Stimulated activated CD4-positive, alpha-beta T cell treated with anti-CD3 and anti-CD28 coated beads, Interleukin-12 subunit alpha, Interleukin-12 subunit beta, amount 100 ng/mL, for 48 hours (primary cell): ENCODE results near the gene CABP2.

Source experiments
- DNase-seq, 3 donors: peaks; one replicate each; pipeline ENCODE4 v3.0.0-alpha.2; 2020; ENCODE audit warnings: low read depth in 2 of 3, low spot score in 1 of 3

CABP2 gene

DNA sequence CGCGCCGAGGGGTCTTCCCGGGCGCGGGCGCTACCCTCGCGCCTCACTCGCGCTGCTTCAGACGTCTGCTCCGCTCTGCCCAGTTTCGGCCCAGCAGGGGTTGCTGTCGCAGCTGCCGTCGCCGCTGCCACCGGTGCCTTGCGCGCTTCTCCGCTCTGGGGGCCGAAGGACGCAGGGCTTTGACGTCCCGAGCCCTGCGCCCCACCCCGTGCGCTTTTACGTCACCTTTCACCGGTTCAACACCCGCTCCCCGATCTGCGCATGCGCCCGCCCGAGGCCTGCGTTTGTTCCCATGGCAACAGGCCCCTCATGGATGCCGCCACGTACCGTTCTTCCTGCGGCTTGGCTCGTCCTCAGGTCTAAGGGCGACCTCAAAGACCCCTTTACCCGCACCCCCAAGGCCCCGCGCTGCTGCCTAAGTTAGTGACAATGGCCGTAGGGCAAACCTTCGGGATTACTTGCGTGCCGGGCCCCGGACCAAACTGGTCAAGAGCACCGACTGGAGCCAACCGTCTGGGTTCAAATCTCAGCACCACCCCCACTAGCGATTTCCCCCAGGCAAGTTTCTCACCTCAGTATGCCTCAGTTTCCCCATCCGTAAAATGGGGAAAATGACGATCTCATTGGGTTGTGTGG lies 14.6 kb downstream of the CABP2 start:
- peak; percentile 96 to 99 (median 96) for DNase-seq

DNA sequence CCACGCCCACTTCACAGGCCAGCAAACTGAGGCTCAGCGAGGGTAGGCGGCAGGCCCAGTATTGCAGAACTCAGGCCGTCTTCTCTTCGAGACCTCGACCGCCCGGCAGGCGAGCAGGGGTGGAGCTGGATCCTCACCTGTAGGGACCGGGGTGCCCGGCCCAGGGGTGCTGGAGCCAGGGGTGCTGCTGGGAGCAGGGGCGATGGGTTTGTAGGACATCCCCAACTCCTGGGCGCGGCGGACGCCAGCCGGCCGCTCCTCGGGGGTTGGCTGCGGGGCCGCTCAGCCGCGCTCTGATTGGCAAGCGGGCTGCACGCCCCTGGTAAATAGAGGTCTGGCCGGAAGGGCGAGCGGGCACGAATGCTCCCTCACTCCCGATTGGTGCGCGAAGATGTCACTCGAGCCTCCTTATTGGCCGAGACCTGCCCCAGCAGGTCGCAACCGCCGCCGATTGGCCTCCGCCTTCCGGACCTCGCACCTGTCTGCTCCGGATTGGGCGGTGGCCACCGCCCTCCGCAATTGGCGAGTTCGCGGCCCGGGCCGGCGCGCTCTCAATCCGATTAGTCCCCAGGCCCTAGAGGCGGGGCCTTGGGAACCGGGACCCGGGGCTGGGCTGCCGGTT lies 15.3 kb downstream of the CABP2 start, which contains the start of gene CDK2AP2:
TSS of gene CDK2AP2 (minus strand) at position 299 of the 622 bp plus-strand sequence. CDS start at position 219, 80 bp downstream.
- peak; percentile 97 to 99 (median 98) for DNase-seq

DNA sequence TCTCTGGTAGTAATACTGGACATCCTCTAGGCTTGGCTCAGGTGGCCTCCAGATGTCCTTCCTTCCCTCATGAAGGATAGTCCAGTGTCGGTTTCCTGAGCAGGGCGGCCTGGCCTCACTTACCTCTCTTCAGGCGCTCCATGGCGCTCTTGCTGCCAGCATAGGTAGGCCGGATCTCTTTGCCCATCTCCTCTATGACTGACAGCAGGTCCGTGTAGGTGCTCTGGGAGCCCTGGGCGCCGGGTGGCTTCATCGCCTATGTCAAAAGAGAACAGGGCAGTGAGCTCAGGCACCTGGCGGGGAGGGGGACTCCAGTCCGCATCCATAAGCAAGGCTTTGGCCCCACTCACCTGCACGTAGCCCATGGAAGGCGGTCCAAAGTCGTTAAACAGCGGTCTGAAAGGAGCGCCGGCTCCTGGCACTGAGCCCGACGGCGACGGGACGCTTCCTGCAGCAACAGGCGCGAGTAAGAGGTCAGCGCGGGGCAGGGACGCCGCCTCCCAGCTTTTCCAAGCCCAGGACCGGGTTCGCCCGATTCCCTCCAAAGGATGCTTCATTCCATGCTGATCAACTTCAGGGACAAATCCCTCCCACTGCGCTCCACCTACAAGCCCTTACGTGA lies 15.9 kb downstream of the CABP2 start:
- no peak for DNase-seq

DNA sequence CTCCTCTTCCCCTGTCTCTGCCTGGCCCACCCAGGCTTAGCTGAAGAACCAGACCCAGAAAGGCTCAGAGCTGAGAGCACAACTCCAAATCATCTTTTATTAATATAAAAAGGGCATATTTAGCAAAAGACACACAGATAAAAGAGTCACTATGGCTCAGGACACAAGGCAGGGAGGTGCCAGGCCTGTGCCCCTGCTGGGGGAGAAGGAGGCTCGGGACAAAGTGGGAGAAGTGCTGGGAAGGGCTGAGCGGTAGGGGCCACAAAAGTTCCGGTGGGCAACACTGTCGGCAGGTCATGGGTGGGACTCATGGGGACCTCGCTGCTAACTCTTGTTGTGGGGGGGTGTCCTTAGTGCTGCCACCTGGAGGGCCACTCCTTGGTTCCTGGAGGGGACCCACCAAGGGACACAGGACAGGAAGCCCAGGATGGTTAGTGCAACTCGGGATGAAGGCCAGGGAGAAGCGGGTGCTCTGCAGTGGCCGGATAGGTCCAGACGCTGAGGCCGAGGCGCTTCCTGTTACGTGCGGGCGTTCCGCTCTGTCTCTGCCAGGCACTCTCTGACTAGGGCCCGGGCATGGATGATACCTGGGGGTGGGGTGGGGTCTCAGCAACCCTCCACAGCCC lies 16.7 kb downstream of the CABP2 start:
- DNase-seq = no peak

DNA sequence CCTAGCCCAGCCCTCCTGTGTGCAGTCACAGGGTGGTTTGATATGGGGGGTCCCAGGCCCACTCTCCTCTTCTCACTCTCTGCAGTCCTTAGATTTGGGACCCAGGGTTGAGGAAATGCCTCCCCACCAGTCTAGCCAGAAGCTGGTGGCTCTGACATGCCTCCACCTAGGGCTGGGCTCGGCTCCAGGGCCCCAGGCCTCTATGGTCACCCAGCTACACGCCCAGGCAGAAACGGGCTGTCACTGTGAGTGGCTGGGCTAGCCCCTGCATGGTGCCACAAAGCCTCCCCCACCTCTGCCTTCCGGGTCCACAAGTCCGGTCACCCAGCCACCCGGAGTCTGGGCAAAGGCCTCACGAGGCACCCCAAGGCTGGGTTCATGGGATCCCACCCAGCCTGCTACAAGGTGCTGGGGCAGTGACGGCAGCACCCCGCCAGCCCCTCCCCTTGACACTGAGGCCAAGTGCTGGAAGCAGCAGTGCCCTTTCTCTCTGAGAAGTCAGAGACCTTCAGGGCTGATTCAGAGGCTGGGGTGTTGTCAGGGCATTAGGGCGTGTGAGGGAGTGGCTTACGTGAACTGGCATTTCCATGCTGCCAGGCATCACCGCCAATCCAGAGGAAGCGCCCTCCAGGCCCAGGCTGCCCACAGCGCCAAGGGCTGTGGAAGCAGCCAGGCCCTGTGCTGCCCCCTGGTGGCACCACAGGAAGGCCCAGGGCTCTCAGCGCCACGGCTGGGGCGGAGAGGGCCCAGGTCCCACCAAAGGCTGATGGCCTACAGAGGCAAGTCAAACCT lies 17.4 kb downstream of the CABP2 start:
- peak; percentile 88 to 93 (median 89) for DNase-seq

DNA sequence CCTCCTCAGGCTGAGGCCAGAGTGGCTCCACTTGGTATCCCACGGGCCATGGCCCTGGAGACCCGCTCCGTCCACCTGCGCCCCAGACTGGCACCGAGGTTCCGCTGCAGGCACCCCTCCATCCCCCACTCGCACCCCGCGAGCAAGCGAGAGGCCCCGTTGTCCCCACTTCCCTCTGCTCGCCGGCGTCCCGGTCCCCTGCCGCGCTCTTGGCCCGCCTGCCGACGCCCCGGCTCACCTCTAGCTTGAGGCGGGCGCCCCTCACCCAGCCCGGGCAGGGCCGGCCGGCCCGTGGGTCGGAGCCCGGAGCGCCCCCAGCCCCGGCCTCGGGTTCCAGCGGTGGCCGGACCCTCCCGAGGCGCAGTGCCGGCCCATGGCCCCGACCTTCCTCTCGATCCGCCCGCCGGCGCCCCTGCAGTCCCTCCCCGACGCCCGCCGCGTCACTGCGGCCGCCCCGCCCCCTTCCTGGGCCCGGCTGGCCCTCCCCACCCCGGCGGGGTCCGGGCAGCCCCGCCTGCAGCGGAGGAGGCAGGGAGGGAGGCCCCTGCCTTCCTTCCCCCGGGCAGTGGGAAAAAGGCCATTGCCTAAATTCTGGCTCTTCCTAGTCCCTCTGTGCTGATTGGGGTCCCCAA lies 18.2 kb downstream of the CABP2 start, which contains the start of gene PITPNM1:
TSS of gene PITPNM1 (minus strand) at position 414 of the 632 bp plus-strand sequence. CDS start 1,183 bp downstream, outside the sequence.
- peak in 2 of 3 donors; percentile 64 to 75 for DNase-seq

DNA sequence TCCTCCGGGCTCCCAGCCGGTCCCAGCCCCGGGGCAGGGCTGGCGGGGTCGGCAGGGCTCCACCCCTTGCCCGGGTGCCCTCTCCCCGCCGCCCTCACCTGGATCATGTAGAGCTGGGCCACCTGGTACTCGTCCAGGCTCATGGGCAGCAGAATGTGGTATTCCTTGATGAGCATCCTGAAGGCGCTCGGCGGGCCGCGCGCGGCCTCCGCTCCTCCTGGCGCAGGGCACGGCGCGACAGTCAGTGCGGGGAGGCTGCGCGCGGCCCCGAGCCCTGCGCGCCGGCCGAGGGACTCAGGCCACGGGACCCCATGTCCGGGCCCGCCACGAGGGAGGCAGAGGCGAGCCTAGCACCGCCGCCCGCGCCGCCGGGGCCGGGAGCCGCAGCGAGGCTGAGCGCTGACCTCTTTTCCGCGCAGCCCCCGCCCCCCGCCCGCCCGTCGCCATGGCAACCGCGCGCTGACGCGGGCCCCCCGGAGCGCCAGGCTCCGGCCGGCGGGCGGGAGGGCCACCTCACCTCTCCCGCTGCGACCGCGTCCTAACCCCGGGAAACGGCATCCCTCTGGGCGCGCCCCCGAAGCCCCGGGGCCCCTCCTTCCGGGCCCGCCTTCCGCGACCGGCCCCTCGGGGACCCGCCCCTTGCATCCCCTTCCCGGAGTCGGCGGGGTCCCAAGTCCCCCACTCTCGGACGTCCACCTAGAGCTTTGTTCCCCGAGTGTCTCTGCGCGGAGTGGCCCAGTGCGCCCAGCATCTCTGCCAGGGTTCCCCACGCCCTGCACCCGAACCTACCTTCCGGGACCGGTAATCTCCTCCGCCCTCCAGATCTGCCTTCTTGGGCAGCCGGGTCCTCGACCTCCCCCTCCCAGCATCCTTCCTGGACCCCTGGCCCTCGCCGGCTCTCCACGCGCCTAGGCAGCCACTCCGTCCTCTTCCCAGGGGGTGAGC lies 19.0 kb downstream of the CABP2 start:
- no peak for DNase-seq

DNA sequence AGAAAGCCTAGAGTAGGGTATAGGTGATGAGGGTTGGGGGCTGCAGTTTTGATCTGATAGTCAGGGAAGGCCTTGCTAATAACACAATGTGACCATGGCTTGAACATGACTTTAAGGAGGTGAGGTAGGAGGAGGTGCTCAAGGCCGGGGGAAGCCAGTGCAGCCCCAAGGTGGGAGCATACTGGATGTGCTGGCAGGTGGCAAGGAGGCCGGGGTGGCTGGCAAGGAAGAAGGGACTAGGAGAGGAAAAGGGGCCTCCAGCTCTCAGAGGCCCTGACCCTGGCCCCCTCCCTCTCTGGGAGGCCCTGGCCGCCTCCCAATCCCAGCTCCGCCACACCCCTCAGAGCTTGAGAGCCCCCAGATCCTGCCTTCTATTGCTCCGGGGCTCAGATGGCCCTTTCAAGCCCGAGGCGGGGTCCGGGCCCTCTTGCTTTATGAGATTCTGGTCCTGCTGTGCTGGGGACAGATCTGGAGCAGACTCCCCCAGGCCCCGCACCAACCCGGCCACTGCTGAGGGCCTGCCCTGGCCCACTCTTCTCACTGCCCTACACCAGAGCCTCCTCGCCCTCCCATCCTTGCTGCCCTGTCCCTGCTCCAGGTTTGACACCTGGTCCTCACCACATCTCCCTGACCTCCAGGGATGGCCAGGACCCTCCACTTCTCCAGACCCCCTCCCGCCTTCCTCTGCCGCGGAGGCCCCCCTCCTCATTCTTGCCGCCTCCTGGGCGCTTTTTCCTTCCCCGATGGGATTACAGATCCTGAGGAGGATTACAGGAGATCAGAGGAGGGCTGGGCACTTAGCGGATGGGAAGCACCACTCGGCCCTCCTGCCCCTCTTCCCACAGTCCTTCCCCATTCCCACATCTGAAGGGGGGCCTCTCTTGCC lies 19.9 kb downstream of the CABP2 start:
- no peak for DNase-seq

DNA sequence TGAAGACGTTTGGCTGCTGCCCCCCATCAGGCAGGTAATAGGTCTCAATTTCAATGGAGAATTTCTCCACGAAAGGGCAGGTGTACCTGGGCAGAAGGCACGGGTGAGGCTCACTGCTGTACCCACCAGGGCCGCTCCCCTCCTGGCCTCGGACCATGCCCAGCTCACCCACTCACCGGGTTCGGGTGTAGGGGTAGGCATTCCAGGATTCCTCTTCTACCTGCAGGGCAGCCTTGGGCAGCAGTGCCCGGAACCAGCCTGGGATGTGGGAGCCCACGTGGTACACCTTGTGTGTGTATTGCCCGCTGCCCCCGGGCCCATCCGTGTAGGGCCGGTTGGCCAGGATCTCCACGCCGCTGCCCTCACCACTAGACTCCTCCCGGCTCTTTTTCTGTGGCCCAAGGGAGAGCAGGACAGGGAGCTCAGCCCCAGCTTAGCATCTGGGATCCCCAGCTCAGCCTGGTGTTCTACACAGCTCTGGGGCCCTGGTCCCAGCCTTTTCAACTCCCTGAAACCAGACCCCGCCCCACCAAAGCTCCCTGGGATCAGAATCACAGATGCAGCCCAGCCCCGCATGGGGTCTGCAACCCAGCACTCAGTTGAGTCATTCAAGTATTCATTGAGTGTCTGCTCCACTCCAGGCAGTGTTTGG lies 20.8 kb downstream of the CABP2 start:
- DNase-seq = no peak

DNA sequence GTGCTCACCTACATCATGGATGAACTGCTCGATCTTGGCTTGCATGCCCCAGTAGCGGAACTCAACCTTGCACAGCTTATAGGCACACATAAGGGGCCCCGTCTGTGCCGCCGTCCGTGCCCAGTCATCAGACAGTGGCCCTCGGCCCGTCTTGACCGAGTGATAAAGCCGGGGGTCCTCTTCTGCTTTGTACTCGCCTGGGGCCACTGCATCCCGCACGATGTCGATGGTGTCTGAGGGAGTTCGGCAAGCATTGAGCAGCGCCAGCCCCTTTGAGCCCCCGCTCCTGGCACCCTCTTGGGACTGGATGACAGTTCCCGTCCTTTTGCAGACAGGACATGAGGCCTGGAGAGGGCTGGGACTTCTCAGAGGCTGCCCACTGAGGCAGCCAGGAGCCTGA lies 21.4 kb downstream of the CABP2 start:
- DNase-seq = no peak

DNA sequence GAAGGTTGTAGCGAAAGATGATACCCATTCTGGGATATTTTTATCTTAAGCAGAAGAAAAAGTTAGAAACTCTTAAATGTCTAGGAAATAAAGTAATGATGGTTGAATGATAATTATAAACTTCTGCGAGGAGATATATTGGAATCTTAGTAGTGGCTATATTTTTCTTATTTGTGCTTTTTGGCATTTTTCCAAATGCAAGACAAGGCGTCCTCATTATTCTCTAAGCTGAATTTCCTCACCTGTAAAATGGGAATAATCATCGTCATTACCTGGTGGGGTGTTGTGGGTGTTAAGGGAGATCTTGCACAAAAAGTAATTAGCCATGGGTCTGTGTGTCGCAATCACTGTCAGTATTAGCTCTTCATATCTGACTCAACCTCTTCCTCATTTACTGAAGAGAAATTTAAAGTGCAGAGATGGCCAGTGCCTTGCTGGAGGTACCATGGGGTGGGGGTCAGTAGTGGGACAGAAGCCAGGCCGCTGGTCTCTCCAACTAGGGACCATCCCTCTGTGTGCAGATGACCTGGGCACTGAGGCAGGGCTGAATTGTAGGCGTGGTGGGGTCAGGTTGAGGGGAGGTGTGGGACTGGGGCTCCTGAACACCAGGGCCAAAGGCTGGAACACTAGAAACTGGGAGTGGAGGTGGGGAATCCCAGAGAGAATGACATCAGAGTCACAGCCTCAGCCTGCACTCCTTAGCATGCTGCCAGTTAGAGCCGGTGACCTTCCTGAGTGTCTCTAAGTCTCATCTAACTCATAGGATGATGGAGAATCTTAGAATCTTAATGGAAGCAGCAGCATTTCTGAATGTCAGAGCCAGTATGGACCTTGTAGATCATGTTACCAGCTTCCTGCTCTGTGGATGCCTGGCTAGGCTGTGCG lies 22.2 kb downstream of the CABP2 start:
- no peak for DNase-seq

DNA sequence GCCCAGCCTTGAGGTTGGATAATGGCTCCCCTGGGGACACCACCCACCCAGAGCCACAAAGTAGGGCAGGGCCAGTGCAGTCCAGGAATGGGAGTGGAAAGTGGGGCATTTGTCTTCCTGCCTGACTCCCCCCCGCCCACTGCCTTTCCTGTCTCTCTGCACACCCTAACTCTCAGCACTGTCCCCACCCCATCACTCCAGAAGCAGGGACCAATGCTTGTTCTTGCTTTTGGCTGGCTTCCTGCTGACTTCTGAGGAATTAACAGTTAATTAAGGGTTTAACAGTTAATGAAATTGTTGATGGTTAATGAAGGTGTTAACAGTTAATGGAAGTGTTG lies 22.8 kb downstream of the CABP2 start:
- no peak for DNase-seq

DNA sequence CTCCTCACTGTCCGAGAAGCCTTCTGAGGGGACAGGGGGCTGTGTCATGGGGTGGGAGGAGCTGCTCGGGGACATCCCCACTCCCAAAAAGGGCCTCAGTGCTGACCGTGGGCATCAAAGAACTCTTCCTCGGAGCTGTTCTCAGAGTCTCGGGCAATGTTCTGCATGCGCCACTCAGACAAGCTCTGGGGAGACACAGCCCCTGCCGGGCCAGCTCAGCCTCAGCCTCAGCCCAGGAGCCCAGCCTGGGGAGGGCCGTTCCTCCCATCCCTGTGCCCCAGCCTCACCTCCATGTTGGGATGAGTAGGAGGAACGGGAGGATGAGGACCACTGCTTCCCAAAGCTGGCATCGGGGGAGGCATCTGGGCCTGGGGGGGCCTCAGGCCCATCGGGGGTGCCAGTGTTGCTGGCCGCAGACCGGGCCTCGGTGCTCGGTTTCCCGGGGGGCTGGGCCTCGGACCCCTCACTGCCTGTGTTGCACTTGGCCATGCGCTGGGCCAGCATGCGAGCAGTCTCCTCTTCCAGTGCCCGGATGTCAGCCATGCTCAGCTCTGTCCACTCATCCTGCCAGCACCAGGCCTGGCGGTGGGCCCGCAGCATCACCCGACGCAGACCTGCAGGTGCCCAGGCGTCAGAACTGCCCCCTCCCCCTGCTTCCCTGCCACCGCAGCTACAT lies 23.3 kb downstream of the CABP2 start:
- DNase-seq = no peak

DNA sequence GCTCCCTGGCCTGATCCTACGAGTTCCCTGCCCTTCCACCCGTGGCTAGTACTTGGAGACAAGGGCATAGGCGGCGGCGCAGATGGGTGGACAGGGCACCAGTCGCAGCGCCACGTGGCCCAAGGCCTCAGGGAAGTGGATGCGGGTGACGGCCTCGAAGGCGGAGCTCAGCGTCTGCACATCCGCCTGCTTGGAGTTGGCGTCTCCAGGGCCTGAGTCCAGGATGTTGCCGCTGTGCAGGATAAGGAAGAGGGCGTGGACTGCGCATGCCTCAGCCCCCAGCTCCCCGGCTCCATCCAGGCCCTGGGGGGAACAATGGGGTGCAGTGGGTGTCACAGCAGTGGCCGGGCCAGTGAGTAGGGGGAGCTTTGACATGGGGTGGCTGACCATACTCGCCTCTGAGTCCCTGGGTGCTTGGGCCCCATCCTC lies 24.7 kb downstream of the CABP2 start:
- no peak for DNase-seq

DNA sequence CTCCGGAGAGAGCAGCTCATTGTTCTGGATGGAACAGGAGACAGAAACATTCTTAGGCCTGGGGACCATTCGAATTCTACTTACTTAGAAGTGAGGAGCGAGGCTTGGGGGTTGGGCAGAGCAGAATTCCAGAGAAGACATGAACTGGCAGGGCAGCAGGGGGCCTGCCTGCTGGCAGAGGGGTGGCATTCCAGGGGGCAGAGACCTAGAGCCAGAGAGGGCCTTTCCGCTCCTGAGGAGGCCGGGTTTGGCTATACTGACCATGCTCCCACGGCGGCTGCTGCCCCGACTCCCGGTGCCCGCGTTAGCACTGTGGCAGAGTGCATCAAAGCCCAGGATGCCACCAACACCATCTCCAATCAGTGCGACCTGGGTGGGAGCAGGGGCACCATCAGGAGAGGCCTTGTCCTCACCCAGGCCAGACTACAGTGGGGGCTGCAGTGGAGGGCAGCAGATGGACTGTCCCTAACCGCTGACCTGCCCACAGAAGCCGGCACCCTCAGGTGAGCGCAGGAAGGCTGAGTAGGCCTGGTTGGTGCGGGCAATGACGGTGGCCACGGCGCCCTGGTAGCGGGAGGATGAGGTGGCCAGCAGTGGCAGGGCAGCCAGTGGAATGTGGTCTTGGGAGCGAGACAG lies 25.5 kb downstream of the CABP2 start:
- no peak for DNase-seq

DNA sequence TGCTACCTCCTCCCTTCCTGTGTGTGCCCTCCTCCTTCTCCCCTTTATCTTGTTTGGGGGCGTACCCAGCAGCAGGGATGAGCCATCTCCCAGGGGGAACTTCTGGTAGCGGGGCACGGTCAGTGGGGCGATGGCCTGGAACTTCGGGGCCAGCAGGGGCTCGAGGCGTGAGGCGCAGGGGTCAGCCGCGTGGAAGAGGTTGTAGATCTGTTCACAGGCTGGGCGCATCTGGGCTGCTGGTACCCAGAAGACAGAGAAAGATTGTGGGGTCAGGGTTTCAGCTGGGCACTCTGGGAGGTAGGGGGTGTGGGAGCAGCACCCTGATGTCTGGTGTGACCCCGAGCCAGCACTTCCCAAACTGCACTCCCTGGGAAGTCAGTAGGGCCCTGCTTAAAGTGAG lies 27.1 kb downstream of the CABP2 start:
- DNase-seq = no peak
